Activated CD4-positive, alpha-beta T cell treated with anti-CD3 and anti-CD28 coated beads for 48 hours (primary cell): ENCODE results near the gene LAIR2.
A peak's percentile ranks its signal among the peaks of the same experiment; 100 is the strongest.
"Not testable (repeated sequence)": the region's sequence is repeated elsewhere in the genome, so short reads cannot be mapped to it uniquely, and the experiment has no call there.

ENCODE experiments used
- DNase-seq: peaks from one replicate; pipeline ENCODE4 v3.0.0-alpha.2; 2020

LAIR2 gene

GRCh38 chr19:54493967-54494585 is 8.6 kb upstream of the LAIR2 start:
- DNase-seq: no peak

GRCh38 chr19:54495284-54495683 is 7.3 kb upstream of the LAIR2 start:
- not testable (repeated sequence) for DNase-seq

GRCh38 chr19:54497747-54498450 is 4.7 kb upstream of the LAIR2 start:
- peak; percentile 15 for DNase-seq

GRCh38 chr19:54498451-54498772 is 4.2 kb upstream of the LAIR2 start:
- DNase-seq: not testable (repeated sequence)

- not testable (repeated sequence) for DNase-seq
Observed at GRCh38 chr19:54505542-54505941, 2.9 kb downstream of the LAIR2 start.

- DNase-seq: no peak
Observed at GRCh38 chr19:54506079-54506478, 3.4 kb downstream of the LAIR2 start.

GRCh38 chr19:54507038-54507717 is 4.5 kb downstream of the LAIR2 start:
- not testable (repeated sequence) for DNase-seq

- DNase-seq: no peak
Observed at GRCh38 chr19:54507824-54508223, 5.2 kb downstream of the LAIR2 start.

GRCh38 chr19:54508487-54508886 is 5.9 kb downstream of the LAIR2 start:
- not testable (repeated sequence) for DNase-seq

- DNase-seq: not testable (repeated sequence)
Observed at GRCh38 chr19:54509200-54509940, 6.7 kb downstream of the LAIR2 start.

- no peak for DNase-seq
Observed at GRCh38 chr19:54515156-54515555, 12.5 kb downstream of the LAIR2 start.

- DNase-seq: peak; percentile 73
Observed at GRCh38 chr19:54517483-54517882, 14.9 kb downstream of the LAIR2 start.

GRCh38 chr19:54518844-54519243 is 16.2 kb downstream of the LAIR2 start:
- DNase-seq: peak; percentile 55

GRCh38 chr19:54521022-54521859 is 18.6 kb downstream of the LAIR2 start:
- DNase-seq: peak; percentile 27

- DNase-seq: no peak
Observed at GRCh38 chr19:54521860-54522513, 19.4 kb downstream of the LAIR2 start.

GRCh38 chr19:54523403-54523802 is 20.8 kb downstream of the LAIR2 start:
- DNase-seq: peak; percentile 78

GRCh38 chr19:54525636-54526035 is 23.0 kb downstream of the LAIR2 start:
- DNase-seq: no peak

- no peak for DNase-seq
Observed at GRCh38 chr19:54526972-54527371, 24.3 kb downstream of the LAIR2 start.

- DNase-seq: no peak
Observed at GRCh38 chr19:54530866-54531265, 28.2 kb downstream of the LAIR2 start.

- no peak for DNase-seq
Observed at GRCh38 chr19:54532528-54532927, 29.9 kb downstream of the LAIR2 start.

GRCh38 chr19:54533476-54533875 is 30.8 kb downstream of the LAIR2 start:
- DNase-seq: no peak

GRCh38 chr19:54534156-54534555 is 31.5 kb downstream of the LAIR2 start:
- no peak for DNase-seq
